ENCODE measurements around the gene DOCK1. TPM values are rescaled to one million over a fixed set of nuclear protein-coding genes. Genes with fewer than 3 reads are reported as not detected.
A peak's percentile ranks its signal among the peaks of the same experiment; 100 is the strongest.

Gene DOCK1
- polyA plus RNA-seq, 3 donors, result 67.2 to 68.8 (median 67.9) TPM

- DNase-seq (ENCODE audit: low read depth in 3 of 3, low spot score in 2 of 3), result peak; percentile 29 to 57 (median 39)
Measured at GRCh38 chr10:127157506-127158200, 252.4 kb downstream of the DOCK1 start.

GRCh38 chr10:127158662-127159061 lies 253.4 kb downstream of the DOCK1 start:
- no peak for DNase-seq (ENCODE audit: low read depth in 3 of 3, low spot score in 2 of 3)

GRCh38 chr10:127159648-127160245 lies 254.5 kb downstream of the DOCK1 start:
- no peak for DNase-seq (ENCODE audit: low read depth in 3 of 3, low spot score in 2 of 3)

- no peak for DNase-seq (ENCODE audit: low read depth in 3 of 3, low spot score in 2 of 3)
Measured at GRCh38 chr10:127161482-127161881, 256.3 kb downstream of the DOCK1 start.

GRCh38 chr10:127162841-127163240 lies 257.6 kb downstream of the DOCK1 start:
- DNase-seq (ENCODE audit: low read depth in 3 of 3, low spot score in 2 of 3), result no peak

- DNase-seq (ENCODE audit: low read depth in 3 of 3, low spot score in 2 of 3), result no peak
Measured at GRCh38 chr10:127168261-127168660, 263.0 kb downstream of the DOCK1 start.

GRCh38 chr10:127174866-127175265 lies 269.6 kb downstream of the DOCK1 start:
- DNase-seq (ENCODE audit: low read depth in 3 of 3, low spot score in 2 of 3), result no peak

- DNase-seq (ENCODE audit: low read depth in 3 of 3, low spot score in 2 of 3), result no peak
Measured at GRCh38 chr10:127175357-127176110, 270.3 kb downstream of the DOCK1 start.

GRCh38 chr10:127176649-127177048 lies 271.4 kb downstream of the DOCK1 start:
- DNase-seq (ENCODE audit: low read depth in 3 of 3, low spot score in 2 of 3), result no peak

- no peak for DNase-seq (ENCODE audit: low read depth in 3 of 3, low spot score in 2 of 3)
Measured at GRCh38 chr10:127179612-127180250, 274.5 kb downstream of the DOCK1 start.

GRCh38 chr10:127182161-127182560 lies 276.9 kb downstream of the DOCK1 start:
- no peak for DNase-seq (ENCODE audit: low read depth in 3 of 3, low spot score in 2 of 3)

- no peak for DNase-seq (ENCODE audit: low read depth in 3 of 3, low spot score in 2 of 3)
Measured at GRCh38 chr10:127184582-127184981, 279.4 kb downstream of the DOCK1 start.

- DNase-seq (ENCODE audit: low read depth in 3 of 3, low spot score in 2 of 3), result no peak
Measured at GRCh38 chr10:127186813-127187212, 281.6 kb downstream of the DOCK1 start.

- no peak for DNase-seq (ENCODE audit: low read depth in 3 of 3, low spot score in 2 of 3)
Measured at GRCh38 chr10:127189226-127189625, 284.0 kb downstream of the DOCK1 start.

- no peak for DNase-seq (ENCODE audit: low read depth in 3 of 3, low spot score in 2 of 3)
Measured at GRCh38 chr10:127190427-127190826, 285.2 kb downstream of the DOCK1 start.

- no peak for DNase-seq (ENCODE audit: low read depth in 3 of 3, low spot score in 2 of 3)
Measured at GRCh38 chr10:127193125-127193524, 287.9 kb downstream of the DOCK1 start.

- DNase-seq (ENCODE audit: low read depth in 3 of 3, low spot score in 2 of 3), result no peak
Measured at GRCh38 chr10:127194111-127194510, 288.9 kb downstream of the DOCK1 start.

GRCh38 chr10:127194599-127194998 lies 289.4 kb downstream of the DOCK1 start:
- no peak for DNase-seq (ENCODE audit: low read depth in 3 of 3, low spot score in 2 of 3)

- no peak for DNase-seq (ENCODE audit: low read depth in 3 of 3, low spot score in 2 of 3)
Measured at GRCh38 chr10:127195041-127195506, 289.8 kb downstream of the DOCK1 start.

- no peak for DNase-seq (ENCODE audit: low read depth in 3 of 3, low spot score in 2 of 3)
Measured at GRCh38 chr10:127195571-127196281, 290.5 kb downstream of the DOCK1 start.

Measured in right renal cortex interstitium (tissue), 3 donors.